Measurements from ENCODE around the gene CEP70. TPM values are rescaled to one million over a fixed set of nuclear protein-coding genes. Genes with fewer than 3 reads are reported as not detected.
"Not testable (repeated sequence)": the region's sequence is repeated elsewhere in the genome, so short reads cannot be mapped to it uniquely, and the experiment has no call there.

Gene CEP70
- polyA plus RNA-seq, 3 donors: 36.4 to 43.6 (median 39.4) TPM

DNA sequence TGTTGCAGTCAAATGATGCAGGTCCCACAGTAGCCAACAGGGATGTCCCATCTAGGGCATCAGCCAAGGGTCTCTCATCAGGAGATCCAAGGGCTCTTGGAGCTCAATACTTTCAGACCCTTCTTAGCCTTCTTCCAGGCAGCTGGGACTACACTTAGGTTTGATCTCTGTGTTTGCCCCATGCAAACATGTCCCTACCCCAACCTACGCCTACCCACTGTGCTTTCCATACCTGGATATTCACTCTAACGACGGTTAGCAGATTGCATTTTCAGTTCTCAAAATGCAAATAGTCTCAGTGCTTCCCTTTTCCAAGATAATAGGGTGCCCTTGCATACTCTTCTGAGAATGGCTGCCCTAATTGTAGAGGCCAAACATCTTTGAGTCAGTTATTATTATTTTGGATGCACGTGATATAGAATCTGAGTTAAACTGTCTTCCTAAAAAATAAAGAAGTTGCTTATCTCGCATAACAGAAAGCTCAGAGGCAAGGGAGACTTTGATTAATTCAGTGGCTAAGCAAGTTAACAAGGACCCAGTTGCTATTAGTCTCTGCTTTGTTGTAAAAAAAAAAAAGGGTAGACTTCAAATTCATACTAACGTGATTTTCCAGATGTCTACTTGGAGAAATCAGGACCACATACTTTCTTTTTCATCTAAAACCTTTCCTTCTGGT is 1.0 kb upstream of the CEP70 start:
- DNase-seq (ENCODE audit: low read depth in 3 of 3, low spot score in 2 of 3): no peak

DNA sequence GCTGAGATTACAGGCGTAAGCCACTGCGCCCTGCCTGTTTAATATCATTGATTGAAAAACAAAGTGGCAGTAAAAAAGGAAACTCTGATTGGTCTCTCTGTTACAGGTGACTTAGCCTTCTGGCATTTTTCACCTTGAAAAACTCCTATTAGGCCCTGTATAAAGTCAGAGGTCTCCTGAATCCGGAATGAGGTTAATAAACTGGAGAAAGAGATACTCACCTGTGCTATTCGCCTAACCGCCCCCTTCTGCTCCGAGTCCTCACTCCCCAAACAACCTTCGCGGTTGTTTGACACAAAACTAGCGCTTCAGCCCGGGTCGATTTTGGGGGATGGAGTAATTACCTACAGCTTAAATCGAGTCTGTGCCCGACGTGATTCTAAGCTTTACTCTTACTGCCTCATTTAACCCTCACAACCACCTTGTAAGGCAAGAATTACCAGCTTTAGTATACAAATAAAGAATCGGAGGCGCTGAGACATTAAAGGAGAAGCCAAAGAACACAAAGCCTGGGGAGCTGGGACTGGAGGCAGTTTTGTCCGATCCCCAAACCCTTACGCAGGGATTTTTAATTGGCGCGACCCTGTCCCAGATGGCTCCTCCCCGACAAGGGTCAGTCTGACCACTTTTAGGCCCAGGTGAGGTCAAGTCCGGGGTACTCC is 441 bp downstream of the CEP70 start:
- peak in 1 of 3 donors; percentile 53 for DNase-seq (ENCODE audit: low read depth in 3 of 3, low spot score in 2 of 3)

DNA sequence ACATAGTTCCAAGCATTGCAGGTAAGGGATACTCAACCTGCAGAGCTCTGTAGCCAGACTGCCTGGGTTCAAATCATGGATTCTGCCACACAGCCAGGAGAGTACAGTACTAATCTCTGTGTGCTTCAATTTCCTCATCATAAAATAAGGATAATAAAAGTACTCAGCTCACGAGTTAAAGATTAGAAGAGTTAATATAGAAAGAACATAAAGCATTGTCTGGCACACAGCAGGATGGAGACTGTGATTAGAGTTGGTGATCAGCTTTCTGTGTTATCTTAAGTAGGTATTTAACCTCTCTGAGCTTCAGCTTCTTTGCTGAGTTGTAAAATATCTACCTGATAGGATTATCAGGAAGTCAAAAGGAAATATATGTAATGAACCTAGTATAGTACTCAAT is 2.7 kb downstream of the CEP70 start:
- DNase-seq (ENCODE audit: low read depth in 3 of 3, low spot score in 2 of 3): no peak

DNA sequence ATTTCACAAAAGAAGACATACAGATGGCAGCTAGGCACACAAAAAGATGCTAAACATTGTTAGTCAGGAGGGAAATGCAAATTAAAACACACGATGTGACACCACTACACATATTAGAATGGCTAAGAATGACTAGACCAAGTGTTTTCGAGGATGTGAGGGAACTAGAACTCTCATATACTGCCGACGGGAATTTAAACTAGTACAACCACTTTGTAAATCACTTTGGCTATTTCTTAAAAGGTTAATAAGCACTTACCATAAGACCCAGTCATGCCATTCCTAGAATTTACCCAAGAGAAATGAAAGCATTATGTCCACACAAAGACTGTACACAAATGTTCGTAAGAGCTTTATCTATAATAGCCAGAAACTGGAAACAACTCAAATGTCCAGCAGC is 5.6 kb downstream of the CEP70 start:
- DNase-seq (ENCODE audit: low read depth in 3 of 3, low spot score in 2 of 3): no peak

DNA sequence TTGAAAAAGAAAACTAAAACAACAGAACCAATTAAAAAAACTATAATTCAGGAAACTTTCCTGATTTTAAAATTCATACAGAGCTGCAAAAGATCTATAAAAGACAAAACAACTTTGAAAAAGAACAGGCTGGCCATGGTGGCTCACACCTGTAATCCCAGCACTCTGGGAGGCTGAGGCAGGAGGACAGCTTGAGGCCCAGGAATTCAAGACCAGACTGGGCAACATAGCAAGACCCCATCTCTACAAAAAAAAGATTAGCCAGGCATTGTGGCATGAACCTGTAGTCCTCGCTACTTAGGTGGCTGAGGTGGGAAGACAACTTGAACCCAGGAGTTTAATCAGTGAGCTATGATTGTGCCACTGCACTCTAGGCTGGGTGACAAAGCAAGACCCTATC is 6.7 kb downstream of the CEP70 start:
- DNase-seq (ENCODE audit: low read depth in 3 of 3, low spot score in 2 of 3): no peak

DNA sequence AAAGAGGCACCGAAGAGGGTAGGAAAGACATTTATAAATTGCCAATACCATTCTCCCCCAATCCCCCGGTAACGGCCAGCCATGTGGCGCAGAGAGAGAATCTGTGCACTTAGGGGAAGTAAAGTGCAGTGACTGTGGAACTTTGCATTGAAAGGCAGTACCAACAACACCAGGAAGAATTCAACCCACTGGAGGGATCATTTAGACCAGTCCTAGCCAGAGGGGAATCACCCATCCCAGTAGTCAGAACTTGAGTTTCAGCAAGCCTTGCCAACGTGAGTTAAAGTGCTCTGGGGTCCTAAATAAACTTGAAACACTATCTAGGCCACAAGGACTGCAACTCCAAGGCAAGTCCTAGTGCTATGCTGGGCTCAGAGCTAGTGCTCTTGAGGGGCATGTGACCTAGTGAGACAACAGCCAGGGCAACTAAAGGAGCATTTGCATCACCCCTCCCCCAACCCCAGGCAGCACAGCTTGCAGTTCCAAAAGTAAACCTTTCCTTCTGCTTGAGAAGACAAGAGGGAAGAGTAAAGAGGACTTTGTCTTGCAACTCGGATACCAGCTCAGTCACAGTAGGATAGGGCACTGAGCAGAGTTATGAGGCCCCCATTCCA is 15.0 kb downstream of the CEP70 start:
- no peak for DNase-seq (ENCODE audit: low read depth in 3 of 3, low spot score in 2 of 3)

DNA sequence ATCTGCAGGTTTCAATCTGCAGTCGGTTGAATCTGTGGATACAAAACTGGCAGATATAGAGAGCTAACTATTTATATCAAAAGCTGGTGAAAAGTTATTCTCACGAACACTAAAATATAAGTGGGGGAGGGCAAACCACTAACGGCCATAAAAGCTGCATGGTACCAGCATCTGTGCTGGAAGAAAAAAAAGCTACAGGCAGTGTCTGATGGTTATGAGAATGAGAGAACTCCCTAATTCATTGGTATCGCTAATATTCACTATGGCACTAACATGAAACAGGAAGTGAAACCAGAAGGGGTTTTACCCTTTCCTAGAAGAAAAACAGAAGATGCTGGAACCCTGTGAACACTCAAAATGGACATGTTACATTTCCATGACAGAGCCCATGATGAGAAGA is 15.9 kb downstream of the CEP70 start:
- DNase-seq (ENCODE audit: low read depth in 3 of 3, low spot score in 2 of 3): no peak

DNA sequence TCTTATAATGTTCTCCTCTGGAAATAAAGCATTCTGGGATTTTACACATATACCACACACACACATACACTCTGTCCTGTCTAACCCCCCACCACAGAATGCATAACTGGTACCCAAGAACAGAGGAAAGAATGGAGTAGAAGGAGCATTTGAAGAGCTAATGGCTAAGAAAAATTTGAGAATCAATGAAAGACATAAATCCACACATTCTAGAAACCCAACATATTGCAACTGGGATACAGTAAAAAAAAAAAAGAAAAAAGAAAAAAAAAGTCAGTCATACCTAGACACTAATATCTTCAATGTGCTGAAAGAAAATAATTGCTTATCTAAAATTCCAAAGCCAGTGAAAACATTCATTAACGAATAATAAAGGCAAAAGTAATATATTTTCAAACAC is 20.9 kb downstream of the CEP70 start:
- no peak for DNase-seq (ENCODE audit: low read depth in 3 of 3, low spot score in 2 of 3)

DNA sequence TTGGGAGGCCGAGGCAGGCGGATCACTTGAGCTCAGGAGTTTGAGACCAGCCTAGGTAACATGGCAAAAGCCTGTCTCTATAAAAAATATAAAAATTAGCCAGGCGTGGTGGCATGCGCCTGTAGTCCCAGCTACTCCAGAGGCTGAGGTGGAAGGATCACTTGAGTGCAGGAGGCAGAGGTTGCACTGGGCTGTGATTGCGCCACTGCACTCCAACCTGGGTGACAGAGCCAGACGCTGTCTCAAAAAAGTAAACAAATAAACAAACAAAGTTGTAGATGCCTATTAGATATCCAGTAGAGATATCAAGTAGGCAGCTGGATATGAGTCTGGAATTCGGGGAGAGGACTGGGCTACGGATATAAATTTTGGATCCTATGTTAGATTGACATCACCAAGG is 24.4 kb downstream of the CEP70 start:
- not testable (repeated sequence) for DNase-seq (ENCODE audit: low read depth in 3 of 3, low spot score in 2 of 3)

DNA sequence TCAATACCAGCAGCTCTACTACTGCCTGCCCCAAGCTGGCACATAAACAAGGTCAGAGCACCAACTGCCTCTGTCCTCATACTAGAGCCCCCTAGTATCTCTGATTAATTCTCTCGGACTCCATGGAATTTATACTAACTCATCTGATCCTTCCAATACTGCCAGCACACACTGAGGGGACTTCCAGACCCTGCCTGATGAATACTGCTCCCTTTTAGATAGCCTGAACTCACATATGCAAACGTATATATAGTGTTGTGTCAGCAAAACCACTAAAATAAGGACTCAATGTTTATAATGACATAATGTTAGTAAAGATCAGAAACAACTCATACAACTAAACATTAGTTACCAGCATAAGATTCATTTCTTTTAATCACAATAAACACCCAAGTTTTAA is 25.0 kb downstream of the CEP70 start:
- DNase-seq (ENCODE audit: low read depth in 3 of 3, low spot score in 2 of 3): no peak

DNA sequence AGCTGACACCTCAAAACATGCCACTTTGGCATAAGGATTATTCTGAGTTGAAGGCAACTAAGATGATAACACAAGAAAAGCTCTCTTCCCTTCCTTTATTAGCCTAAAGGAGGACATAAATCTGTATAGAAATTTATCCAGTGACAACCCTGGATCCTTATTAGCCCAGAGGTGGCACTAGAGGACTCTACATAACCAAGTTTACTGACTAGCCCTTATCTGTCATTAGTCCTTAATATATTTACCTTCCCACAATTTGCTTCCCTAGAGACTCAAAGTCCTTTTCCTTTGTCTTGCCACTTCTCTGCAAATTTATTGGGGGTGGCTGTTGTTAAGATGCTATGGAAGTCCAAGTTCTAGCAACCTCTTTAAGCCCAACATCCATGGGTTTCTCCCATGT is 26.7 kb downstream of the CEP70 start:
- no peak for DNase-seq (ENCODE audit: low read depth in 3 of 3, low spot score in 2 of 3)

DNA sequence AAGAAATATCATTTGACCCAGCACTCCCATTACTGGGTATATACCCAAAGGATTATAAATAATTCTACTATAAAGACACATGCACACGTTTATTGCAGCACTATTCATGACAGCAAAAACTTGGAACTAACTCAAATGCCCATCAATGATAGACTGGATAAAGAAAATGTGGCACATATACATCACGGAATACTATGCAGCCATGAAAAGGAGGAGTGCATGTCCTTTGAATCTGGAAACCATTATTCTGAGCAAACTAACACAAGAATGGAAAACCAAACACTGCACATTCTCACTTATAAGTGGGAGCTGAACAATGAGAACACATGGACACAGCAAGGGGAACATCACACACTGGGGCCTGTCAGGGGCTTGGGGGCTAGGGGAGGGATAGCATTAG is 27.8 kb downstream of the CEP70 start:
- not testable (repeated sequence) for DNase-seq (ENCODE audit: low read depth in 3 of 3, low spot score in 2 of 3)

DNA sequence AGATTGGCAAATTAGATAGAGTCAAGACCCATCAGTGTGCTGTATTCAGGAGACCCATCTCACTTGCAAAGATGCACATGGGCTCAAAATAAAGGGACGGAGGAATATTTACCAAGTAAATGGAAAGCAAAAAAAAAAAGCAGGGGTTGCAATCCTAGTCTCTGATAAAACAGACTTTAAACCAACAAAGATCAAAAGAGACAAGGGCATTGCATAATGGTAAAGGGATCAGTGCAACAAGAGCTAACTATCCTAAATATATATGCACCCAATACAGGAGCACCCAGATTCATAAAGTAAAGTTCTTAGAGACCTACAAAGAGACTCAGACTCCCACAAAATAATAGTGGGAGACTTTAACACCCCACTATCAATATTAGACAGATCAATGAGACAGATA is 31.2 kb downstream of the CEP70 start:
- DNase-seq (ENCODE audit: low read depth in 3 of 3, low spot score in 2 of 3): not testable (repeated sequence)

DNA sequence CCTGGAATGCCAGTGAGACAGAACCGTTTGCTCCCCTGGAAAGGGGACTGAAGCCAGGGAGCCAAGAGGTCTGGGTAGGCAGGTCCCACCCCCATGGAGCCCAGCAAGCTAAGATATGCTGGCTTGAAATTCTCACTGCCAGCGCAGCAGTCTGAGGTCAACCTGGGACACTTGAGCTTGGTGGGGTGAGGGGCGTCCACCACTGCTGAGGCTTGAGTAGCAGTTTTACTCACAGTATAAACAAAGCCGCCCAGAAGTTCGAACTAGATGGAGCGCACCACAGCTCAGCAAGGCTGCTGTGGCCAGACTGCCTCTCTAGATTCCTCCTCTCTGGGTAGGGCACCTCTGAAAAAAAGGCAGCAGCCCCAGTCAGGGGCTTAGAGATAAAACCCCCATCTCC is 33.6 kb downstream of the CEP70 start:
- DNase-seq (ENCODE audit: low read depth in 3 of 3, low spot score in 2 of 3): no peak

DNA sequence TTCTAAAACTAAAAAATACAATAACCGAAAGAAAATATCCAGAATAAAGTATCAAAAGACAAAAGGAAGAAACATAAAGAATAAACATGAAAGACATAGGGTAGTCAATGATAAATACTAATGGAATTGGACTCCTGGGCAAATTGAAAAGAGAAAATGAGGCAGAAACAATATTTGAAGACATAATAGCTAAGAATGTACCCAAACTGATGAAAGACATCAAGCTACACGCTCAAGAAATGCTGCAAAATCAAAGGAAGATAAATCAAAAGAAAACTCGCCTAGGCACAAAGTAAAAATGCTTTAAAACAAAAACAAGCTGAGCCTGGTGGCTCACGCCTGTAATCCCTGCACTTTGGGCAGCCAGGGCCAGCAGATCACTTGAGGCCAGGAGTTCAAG is 34.9 kb downstream of the CEP70 start:
- DNase-seq (ENCODE audit: low read depth in 3 of 3, low spot score in 2 of 3): no peak

DNA sequence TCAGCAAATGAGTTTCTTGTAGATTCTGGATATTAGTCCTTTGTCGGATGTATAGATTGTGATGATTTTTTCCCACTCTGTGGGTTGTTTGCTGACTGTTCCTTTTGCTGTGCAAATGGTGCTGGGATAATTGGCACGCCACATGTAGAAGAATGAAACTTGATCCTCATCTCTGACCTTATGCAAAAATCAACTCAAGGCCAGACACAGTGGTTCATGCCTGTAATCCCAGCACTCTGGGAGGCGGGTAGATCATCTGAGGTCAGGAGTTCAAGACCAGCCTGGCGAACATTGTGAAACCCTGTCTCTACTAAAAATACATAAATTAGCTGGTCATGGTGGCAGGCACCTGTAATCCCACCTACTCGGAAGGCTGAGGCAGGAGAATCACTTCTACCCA is 39.3 kb downstream of the CEP70 start:
- DNase-seq (ENCODE audit: low read depth in 3 of 3, low spot score in 2 of 3): not testable (repeated sequence)

DNA sequence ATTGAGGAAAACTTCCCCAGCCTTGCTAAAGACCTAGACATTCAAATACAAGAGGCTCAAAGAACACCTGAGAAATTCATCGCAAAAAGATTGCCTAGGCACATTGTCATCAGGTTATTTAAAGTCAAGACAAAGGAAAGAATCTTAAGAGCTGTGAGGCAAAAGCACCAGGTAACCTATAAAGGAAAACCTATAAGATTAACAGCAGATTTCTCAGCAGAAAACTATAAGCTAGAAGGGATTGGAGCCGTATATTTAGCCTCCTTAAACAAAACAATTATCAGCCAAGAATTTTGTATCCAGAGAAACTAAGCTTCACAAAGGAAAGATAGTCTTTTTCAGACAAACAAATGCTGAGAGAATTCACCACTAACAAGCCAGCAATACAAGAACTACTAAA is 43.1 kb downstream of the CEP70 start:
- DNase-seq (ENCODE audit: low read depth in 3 of 3, low spot score in 2 of 3): not testable (repeated sequence)

DNA sequence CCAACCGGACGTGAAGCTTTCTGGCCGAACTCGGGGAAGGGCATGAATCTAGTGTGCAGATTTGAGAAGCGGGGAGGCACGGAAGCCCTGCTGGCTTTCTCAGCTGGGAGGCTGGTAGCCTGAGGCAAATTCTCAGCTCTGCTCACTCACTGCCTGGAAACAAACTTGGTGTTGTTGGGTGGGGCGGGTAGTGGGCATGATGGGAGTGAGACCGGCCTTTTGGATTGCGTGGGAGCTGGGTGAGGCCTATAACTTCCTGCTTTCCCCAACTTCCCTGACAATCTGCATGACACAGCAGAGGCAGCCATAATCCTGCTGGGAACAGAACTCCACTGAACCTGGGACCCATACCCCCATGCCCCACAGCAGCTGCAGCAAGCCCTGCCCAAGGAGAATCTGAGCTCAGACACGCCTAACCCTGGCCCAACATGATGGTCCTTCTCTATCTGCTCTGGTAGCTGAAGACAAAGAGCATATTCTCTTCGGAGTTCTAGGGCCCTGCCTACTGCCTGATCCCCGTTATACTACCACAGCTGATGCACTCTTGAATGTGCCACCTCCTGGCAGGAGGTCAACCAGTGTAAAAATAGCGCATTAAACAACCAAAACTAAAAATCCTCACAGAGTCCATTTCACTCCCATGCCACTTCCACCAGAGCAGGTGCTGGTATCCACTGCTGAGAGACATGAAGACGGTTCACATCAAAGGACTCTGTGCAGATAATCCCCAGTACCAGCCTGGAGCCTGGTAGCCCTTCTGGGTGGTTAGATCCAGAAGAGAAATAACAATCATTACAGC is 44.7 kb downstream of the CEP70 start:
- DNase-seq (ENCODE audit: low read depth in 3 of 3, low spot score in 2 of 3): no peak

DNA sequence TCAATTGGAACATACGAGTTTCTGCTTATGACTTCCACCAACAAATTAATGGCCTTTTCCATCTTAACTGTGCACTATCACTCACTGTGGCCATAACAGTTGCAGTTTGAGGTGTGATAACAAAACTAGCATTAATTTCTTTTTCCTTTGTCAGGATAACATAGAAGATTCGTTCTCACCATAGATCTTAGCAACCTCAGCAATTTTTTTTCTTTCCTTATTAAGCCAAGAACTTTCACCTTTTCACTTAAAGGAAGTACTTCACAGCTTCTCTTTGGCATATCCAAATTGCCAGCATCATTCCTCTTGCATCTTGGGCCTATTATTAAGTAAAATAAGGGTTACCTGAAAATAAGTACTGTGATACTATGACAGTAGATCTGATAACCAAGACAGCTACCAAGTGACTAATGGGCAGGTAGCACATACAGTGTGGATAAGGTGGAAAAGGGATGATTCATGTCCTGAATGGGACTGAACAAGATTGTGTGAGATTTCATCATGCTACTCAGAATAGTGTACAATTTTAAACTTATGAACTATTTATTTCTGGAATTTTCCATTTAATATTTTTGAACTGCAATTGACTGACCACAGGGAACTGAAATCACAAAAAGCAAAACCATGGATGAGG is 46.6 kb downstream of the CEP70 start:
- no peak for DNase-seq (ENCODE audit: low read depth in 3 of 3, low spot score in 2 of 3)

DNA sequence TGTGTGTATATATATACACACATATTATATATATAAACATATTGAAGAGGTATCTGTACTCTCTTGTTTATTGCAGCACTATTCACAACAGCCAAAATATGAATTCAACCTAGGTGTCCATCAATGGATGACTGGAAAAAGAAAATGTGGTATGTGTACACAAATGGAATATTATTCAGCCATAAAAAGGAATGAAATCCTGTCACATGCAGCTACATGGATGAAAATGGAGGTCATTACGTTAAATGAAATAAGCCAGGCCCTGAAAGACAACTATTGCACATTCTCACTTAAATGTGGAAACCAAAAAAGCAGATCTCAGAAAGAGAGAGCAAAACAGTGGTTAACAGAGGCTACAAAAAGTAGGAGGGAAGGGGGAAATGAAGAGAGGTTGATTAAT is 49.5 kb downstream of the CEP70 start:
- no peak for DNase-seq (ENCODE audit: low read depth in 3 of 3, low spot score in 2 of 3)

DNA sequence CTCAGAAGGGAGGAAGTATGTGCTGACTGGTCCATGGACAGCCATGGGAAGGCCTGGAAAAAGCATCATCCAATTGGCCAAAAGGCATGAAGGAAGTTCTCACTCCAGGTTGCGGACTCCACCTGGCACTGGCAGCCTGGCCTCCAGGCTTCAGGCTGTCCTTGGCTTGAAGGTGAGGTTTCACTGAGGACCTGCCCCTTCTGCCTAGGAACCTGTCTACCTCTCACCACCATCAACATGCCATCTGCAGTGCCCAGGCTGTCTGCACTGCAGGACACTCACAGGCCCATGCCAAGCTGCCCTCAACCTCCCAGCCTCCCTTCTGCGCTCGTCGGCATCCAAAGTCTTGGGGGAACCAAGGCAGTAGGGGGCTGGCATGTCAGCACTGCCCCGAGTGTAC is 51.1 kb downstream of the CEP70 start:
- no peak for DNase-seq (ENCODE audit: low read depth in 3 of 3, low spot score in 2 of 3)

Measured in right renal cortex interstitium (tissue), 3 donors.